Measurements from ENCODE around the gene METTL22. TPM values are rescaled to one million over a fixed set of nuclear protein-coding genes. Genes with fewer than 3 reads are reported as not detected.
"Not testable (repeated sequence)": the region's sequence is repeated elsewhere in the genome, so short reads cannot be mapped to it uniquely, and the experiment has no call there.

Gene METTL22
- polyA plus RNA-seq, 1 experiment: 39.7 TPM

- Histone ChIP-seq H3K27ac (ENCODE audit: low read depth, low read length) (no peak overlapping the region), H3K9me3 (ENCODE audit: control insufficient read depth, insufficient read depth, low read length) (no peaks in the 10 kb centered on the region), H3K4me3 (ENCODE audit: low read depth, low read length) (no peak overlapping the region), H3K27me3 (ENCODE audit: control insufficient read depth, insufficient read depth, low read length) (no peaks in the 10 kb centered on the region)
- TF ChIP-seq CTCF (IDR thresholded peaks at IDR 0.05; ENCODE audit: low read depth, low read length): no peak
- no peak for DNase-seq (ENCODE audit: low read depth, low spot score)
- POLR2A ChIA-PET: no interaction called here
- CTCF ChIA-PET: no interaction called here
These were observed 26.3 kb downstream of the METTL22 start for GRCh38 chr16:8647721-8648318.

DNA sequence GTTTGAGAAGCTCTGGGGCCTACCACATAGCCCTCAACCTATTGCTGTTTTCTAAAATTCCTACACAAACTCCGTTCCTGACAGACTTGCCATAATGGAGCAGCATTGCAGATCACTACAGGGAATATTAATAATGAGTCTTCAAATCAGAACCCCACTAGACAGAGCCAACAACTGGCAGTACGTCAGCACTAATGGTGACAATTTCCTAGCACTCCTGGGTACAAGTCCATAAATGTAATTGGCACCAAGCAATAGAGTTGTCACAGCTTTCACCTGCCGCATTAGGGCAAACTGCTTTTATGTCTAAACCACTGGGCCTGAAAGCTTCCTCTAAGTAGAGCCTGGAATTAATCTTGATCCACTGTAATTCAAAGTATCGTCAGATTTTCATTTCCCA lies 27.4 kb downstream of the METTL22 start:
- Histone ChIP-seq H3K27me3 (ENCODE audit: control insufficient read depth, insufficient read depth, low read length) (no peaks in the 10 kb centered on the region), H3K4me3 (ENCODE audit: low read depth, low read length) (no peak overlapping the region), H3K27ac (ENCODE audit: low read depth, low read length) (no peak overlapping the region), H3K9me3 (ENCODE audit: control insufficient read depth, insufficient read depth, low read length) (no peaks in the 10 kb centered on the region)
- TF ChIP-seq CTCF (IDR thresholded peaks at IDR 0.05; ENCODE audit: low read depth, low read length): no peak
- DNase-seq (ENCODE audit: low read depth, low spot score): no peak
- ChIA-PET CTCF (interaction anchor here (1.1 kb wide), 1 partner anchor 252 kb away, joined by 3 read pairs; no protein-coding TSS in a partner anchor), POLR2A (no interaction called here)

DNA sequence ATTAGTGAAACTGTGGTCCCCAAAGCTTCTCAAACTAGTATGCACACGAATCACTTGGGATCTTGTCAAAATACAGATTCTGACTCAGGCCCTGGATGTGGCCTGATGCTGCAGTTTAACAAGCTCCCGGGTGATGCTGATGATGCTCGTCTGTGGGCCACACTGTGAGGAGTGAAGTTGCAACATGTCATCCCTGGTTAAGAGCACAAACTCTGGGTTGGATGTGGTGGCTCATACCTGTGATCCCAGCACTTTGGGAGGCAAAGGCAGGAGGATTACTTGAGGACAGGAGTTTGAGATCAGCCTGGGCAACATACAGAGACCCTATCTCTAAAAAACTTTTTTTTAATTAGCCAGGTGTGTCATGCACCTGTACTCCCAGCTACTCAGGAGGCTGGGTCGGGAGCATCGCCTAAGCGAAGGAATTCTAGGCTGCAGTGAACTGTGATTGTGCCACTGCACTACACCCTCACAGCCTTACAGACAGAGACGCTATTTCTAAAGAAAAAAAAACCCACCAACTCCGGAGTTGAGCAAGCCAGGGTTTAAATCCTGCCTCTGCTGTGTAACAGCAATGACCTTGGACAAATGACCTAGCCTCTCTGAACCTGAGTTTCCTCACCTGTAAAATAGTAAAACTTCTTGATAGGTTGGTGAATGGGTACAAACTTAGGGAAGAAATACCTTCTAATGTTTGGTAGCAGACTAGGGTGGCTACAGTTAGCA lies 28.5 kb downstream of the METTL22 start:
- POLR2A ChIA-PET: no interaction called here
- H3K27ac ChIP-seq (ENCODE audit: low read depth, low read length): no peak overlapping the region
- H3K4me3 ChIP-seq (ENCODE audit: low read depth, low read length): no peak overlapping the region
- H3K27me3 ChIP-seq (ENCODE audit: control insufficient read depth, insufficient read depth, low read length): no peaks in the 10 kb centered on the region
- no peak for DNase-seq (ENCODE audit: low read depth, low spot score)
- CTCF ChIA-PET: interaction anchor here (1.1 kb wide), 1 partner anchor 251 kb away, joined by 3 read pairs; no protein-coding TSS in a partner anchor
- no peaks in the 10 kb centered on the region for H3K9me3 ChIP-seq (ENCODE audit: control insufficient read depth, insufficient read depth, low read length)
- no peak for TF ChIP-seq CTCF (IDR thresholded peaks at IDR 0.05; ENCODE audit: low read depth, low read length)

DNA sequence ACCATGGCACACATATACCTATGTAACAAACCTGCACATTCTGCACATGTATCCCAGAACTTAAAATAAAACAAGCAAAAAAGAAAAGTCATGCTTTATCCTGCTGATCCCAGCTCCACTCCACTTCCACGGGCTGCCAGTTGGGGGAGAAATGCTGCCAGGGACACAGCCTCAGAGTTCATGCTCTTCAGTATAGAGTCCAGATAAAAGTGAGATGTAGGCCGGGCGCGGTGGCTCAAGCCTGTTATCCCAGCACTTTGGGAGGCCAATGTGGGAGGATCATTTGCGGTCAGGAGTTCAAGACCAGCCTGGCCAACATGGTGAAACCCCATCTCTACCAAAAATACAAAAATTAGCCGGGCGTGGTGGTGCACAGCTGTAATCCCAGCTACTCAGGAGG lies 30.5 kb downstream of the METTL22 start:
- CTCF ChIA-PET: interaction anchor here (0.6 to 1.6 kb wide), 4 partner anchors 30 to 140 kb away, joined by 3 to 15 read pairs (median 4); no protein-coding TSS in a partner anchor
- not testable (repeated sequence) for H3K27me3 ChIP-seq (ENCODE audit: control insufficient read depth, insufficient read depth, low read length); H3K4me3 ChIP-seq (ENCODE audit: low read depth, low read length); DNase-seq (ENCODE audit: low read depth, low spot score); H3K27ac ChIP-seq (ENCODE audit: low read depth, low read length); H3K9me3 ChIP-seq (ENCODE audit: control insufficient read depth, insufficient read depth, low read length)
- peak; percentile 52 for TF ChIP-seq CTCF (IDR thresholded peaks at IDR 0.05; ENCODE audit: low read depth, low read length)
- POLR2A ChIA-PET: interaction anchor here (0.6 kb wide), 1 partner anchor 135 kb away, joined by 5 read pairs; no protein-coding TSS in a partner anchor

DNA sequence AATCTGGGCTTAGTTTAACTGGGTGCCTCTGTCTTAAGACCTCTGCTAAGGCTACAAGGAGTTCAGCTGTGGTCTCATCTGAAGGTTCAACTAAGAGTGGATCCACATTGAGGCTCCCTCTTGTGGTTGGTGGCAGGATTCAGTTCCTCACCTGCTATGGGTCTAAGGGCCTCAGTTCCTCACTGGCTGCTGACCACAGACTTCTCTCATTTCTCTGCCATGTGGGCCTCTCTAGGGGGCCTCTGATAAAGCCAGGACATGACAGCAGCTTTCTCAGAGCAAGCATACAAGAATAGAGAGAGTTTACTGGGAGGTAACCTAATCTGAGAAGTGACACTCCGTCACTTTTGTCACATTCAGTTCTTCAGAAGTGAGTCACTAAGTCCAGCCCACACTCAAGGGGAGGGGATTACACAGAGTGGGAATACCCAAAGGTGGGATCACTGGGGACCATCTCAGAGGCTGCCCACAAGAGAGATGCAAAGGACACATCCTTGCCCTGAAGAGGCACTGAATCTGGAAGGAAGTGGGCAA lies 33.8 kb downstream of the METTL22 start:
- POLR2A ChIA-PET: interaction anchor here (0.6 kb wide), 1 partner anchor 165 kb away, joined by 5 read pairs; no protein-coding TSS in a partner anchor
- TF ChIP-seq CTCF (IDR thresholded peaks at IDR 0.05; ENCODE audit: low read depth, low read length): peak; percentile 54
- no peaks in the 10 kb centered on the region for H3K9me3 ChIP-seq (ENCODE audit: control insufficient read depth, insufficient read depth, low read length)
- CTCF ChIA-PET: interaction anchor here (0.9 to 1.8 kb wide), 4 partner anchors 85 to 225 kb away, joined by 3 to 10 read pairs (median 4); no protein-coding TSS in a partner anchor
- H3K4me3 ChIP-seq (ENCODE audit: low read depth, low read length): no peak overlapping the region
- peaks cover 6% of the 10 kb centered on the region for H3K27me3 ChIP-seq (ENCODE audit: control insufficient read depth, insufficient read depth, low read length)
- H3K27ac ChIP-seq (ENCODE audit: low read depth, low read length): no peak overlapping the region
- no peak for DNase-seq (ENCODE audit: low read depth, low spot score)

All from AG04450 (cell line).